GM12878 (cell line): ENCODE results near the gene ASAP2. TPM values are rescaled to one million over a fixed set of nuclear protein-coding genes. Genes with fewer than 3 reads are reported as not detected.

Experiments
- ATAC-seq: fragments of 200-7000 bp; cut with Tn5 transposase; 3 replicates; pipeline ENCODE4 v1.9.1; 2020; ENCODE audit warnings: mild to moderate bottlenecking, moderate library complexity
- BruUV-seq: library from RNA; stranded (reverse); fragments of 400-500 nt; replicated peaks from 2 replicates; lab custom pipeline; 2021; lab: Mats Ljungman, UMichigan
- CTCF ChIA-PET: fragments of 300-600 bp; sonication (Branson Sonifier 250); formaldehyde crosslinking; extraction: SDS; loops from one replicate; lab custom pipeline; 2021; ENCODE audit warnings: inconsistent platforms; lab: Yijun Ruan, JAX
- POLR2A ChIA-PET: fragments of 350-600 bp; formaldehyde crosslinking; extraction: SDS; loops from one replicate; lab custom pipeline; 2021; ENCODE audit warnings: inconsistent platforms; lab: Charles Lee
- RAD21 ChIA-PET: fragments of 300-600 bp; sonication (Branson Sonifier 250); formaldehyde crosslinking; loops from one replicate; lab custom pipeline; 2023; ENCODE audit warnings: antibody characterized with exemption; ENCODE audit not compliant: unreplicated experiment; lab: Charles Lee
- SMC1A ChIA-PET: fragments of 300-600 bp; sonication (Branson Sonifier 250); formaldehyde crosslinking; loops from one replicate; lab custom pipeline; 2023; ENCODE audit not compliant: unreplicated experiment, uncharacterized antibody; lab: Charles Lee
- DNase-seq: peaks from one replicate; pipeline ENCODE4 v3.0.0-alpha.2; 2011; ENCODE audit warnings: low read depth, low spot score
- FAIRE-seq: peaks from 3 replicates; lab custom pipeline; 2011; peaks lifted over from hg19 to GRCh38; lab: Jason Lieb, UNC
- H2AFZ ChIP-seq: 2 replicates; pipeline ENCODE4 v1.6.0; 2011; ENCODE audit warnings: low read depth, low read length, control low read depth; ENCODE audit not compliant: control insufficient read depth
- H3K27ac ChIP-seq: 2 replicates; pipeline ENCODE4 v1.5.1; 2011; ENCODE audit warnings: control low read depth; ENCODE audit not compliant: control insufficient read depth, insufficient read depth
- H3K27me3 ChIP-seq, 2 experiments: replicated peaks in 1 of 2; 2 replicates each; pipeline versions ENCODE4 v1.6.0 to v1.6.1; 2011; ENCODE audit warnings: low read length in 1 of 2; ENCODE audit not compliant: control insufficient read depth in 2 of 2, insufficient read depth in 2 of 2
- H3K36me3 ChIP-seq, 2 experiments: 2 replicates each; pipeline ENCODE4 v1.5.1; 2011; ENCODE audit warnings: low read length in 1 of 2; ENCODE audit not compliant: control insufficient read depth in 2 of 2, insufficient read depth in 2 of 2
- H3K4me1 ChIP-seq: 2 replicates; pipeline ENCODE4 v1.6.1; 2011; ENCODE audit warnings: mild to moderate bottlenecking, low read length, moderate library complexity, mixed read lengths; ENCODE audit not compliant: control insufficient read depth, insufficient read depth
- H3K4me2 ChIP-seq: 2 replicates; pipeline ENCODE4 v1.6.0; 2011; ENCODE audit warnings: control low read depth; ENCODE audit not compliant: control insufficient read depth, insufficient read depth
- H3K4me3 ChIP-seq: fragments of 200-600 bp; sonication (generic); 2 replicates; pipeline ENCODE4 v1.5.1; 2016
- H3K79me2 ChIP-seq: 2 replicates; pipeline ENCODE4 v1.6.0; 2011; ENCODE audit warnings: low read length; ENCODE audit not compliant: control insufficient read depth, insufficient read depth
- H3K9ac ChIP-seq: 2 replicates; pipeline ENCODE4 v1.8.0; 2011; ENCODE audit warnings: low read length, control low read depth, mixed read lengths; ENCODE audit not compliant: control insufficient read depth, insufficient read depth
- H3K9me3 ChIP-seq: replicated peaks from 3 replicates; pipeline ENCODE4 v1.5.1; 2011; ENCODE audit warnings: mild to moderate bottlenecking, low read length; ENCODE audit not compliant: control insufficient read depth, insufficient read depth
- H4K20me1 ChIP-seq: 2 replicates; pipeline ENCODE4 v1.6.0; 2011; ENCODE audit not compliant: control insufficient read depth, insufficient read depth
- CREB1 ChIP-seq: IDR thresholded peaks from 2 replicates; pipeline ENCODE4 v1.6.1; 2012; ENCODE audit warnings: low read depth, mild to moderate bottlenecking, inconsistent platforms
- MEF2B ChIP-seq: fragments of 450-650 bp; IDR thresholded peaks from 2 replicates; pipeline ENCODE4 v1.6.1; 2018; ENCODE audit warnings: mild to moderate bottlenecking, moderate library complexity; ENCODE audit not compliant: partially characterized antibody, poor library complexity, severe bottlenecking
- NFXL1 ChIP-seq: fragments of 450-650 bp; IDR thresholded peaks from 2 replicates; pipeline ENCODE4 v1.6.1; 2017; ENCODE audit warnings: antibody characterized with exemption, mild to moderate bottlenecking, borderline replicate concordance
- ZNF207 ChIP-seq: fragments of 450-650 bp; IDR thresholded peaks from 2 replicates; pipeline ENCODE4 v1.6.1; 2014; ENCODE audit warnings: antibody characterized with exemption, mild to moderate bottlenecking, borderline replicate concordance
- WGBS: methylation state at CpG from one replicate; pipeline ENCODE4 v1.1.6; 2016; ENCODE audit warnings: low lambda C conversion rate; ENCODE audit not compliant: insufficient replicate concordance, insufficient coverage; ENCODE audit errors: missing lambda C conversion rate; 5-methylcytosine and 5-hydroxymethylcytosine counted together
- in situ Hi-C: fragments of 300-500 bp; cut with MboI; formaldehyde crosslinking; loops from 9 replicates; pipeline ENCODE4 v1.14.3; 2018; ENCODE audit warnings: mixed read lengths
- intact Hi-C: fragments of 100-400 bp; cut with micrococcal nuclease; formaldehyde crosslinking; loops from one replicate; pipeline ENCODE4 v1.14.2; 2022; ENCODE audit not compliant: unreplicated experiment
- polyA plus RNA-seq, 11 experiments: library from polyadenylated mRNA; depleted of rRNA in 4 of 11; unstranded in 6 of 11; stranded (reverse) in 5 of 11; fragments of >200 nt; fragmentation: Nextera tagmentation in 4 of 11; fragmentation: Illumina TruSeq in 1 of 11; extraction: Ambion mirVana in 4 of 11; extraction: Trizol in 1 of 11; gene quantifications; 1 replicate in 1 of 11; 2 replicates in 10 of 11; pipeline versions ENCODE4 v1.2.1 to v1.2.3, GENCODE V29; 2011 to 2016; ENCODE audit warnings: inconsistent platforms in 2 of 11, missing spikeins in 2 of 11, low read depth in 1 of 11
- total RNA-seq, 4 experiments: library from RNA; depleted of rRNA in 3 of 4; stranded (reverse); fragments of >200 nt in 3 of 4; fragmentation: Illumina TruSeq in 1 of 4; extraction: Trizol in 1 of 4; gene quantifications; 2 replicates each; pipeline versions ENCODE4 v1.2.1 to v1.2.3, GENCODE V29; 2013 to 2021
- TF ChIP-seq, protein P1 (sequence below): IDR thresholded peaks from 2 replicates; pipeline ENCODE4 v1.6.1; 2012; ENCODE audit warnings: low read length, inconsistent platforms
- TF ChIP-seq, protein P2 (sequence below): fragments of 450-650 bp; IDR thresholded peaks from 2 replicates; pipeline ENCODE4 v1.6.1; 2016; ENCODE audit warnings: mild to moderate bottlenecking, moderate library complexity, borderline replicate concordance
- TF ChIP-seq, protein P3 (sequence below): IDR thresholded peaks from 2 replicates; pipeline ENCODE4 v1.6.1; 2011; ENCODE audit warnings: low read depth, low read length, improper control_type of control experiment, borderline replicate concordance
- TF ChIP-seq, protein P4 (sequence below): fragments of 450-650 bp; IDR thresholded peaks from 2 replicates; pipeline ENCODE4 v1.6.1; 2017; ENCODE audit warnings: mild to moderate bottlenecking, moderate library complexity
- TF ChIP-seq, protein P5 (sequence below): fragments of 450-650 bp; IDR thresholded peaks from 2 replicates; pipeline ENCODE4 v1.6.1; 2017; ENCODE audit warnings: low read depth, mild to moderate bottlenecking, moderate library complexity

Gene ASAP2
- total and polyA plus RNA-seq, 10 of the 15 experiments (the other 5 are each of a cell fraction or from before 2014, with no cell fraction given): 0.05 to 0.27 (median 0.07) TPM; not detected in 4

DNA sequence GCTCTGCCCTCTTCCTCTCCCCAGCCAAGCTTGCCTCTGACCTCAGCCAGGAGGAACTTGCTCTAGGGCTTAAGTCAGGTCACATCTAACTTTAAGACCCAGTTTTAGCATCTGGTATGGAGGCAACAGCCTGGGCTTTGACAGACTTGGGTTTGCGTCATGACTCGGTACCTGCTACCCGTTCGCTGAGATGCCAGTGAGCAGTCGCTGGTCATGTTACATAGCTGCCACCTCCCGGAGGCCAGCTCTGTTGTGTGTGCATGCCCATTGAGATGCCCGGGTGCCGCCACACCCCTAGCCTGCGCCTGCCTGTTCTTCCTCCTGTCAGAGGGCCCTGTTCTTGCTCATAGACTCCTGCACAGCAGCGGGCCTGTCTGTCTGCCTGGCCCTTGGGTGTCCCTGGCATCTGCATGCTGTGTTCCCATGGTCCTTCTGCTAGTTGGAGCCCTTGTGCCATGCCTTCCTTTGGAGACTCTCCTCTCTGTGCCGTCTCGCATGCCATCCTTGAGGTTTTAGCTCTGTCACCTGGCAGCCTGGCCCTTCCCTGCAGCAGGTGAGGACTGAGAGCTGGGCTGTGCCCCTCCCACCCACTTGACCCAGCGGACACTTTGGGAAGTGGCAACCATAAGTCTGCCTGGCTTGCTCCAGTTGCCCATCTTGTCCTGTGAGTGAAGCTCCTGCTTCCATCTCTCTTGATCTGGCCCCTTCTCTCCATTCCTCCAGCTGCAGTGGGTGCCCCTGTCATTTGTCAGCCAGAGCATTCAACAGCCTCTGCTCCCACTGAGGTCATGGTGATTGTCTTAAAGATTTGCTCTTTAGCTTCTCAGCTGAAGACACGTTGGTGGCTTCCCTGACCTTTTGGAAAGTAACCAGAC is 24.9 kb downstream of the ASAP2 start:
- Histone ChIP-seq H3K4me2 (no peak overlapping the region), H4K20me1 (no peaks in the 10 kb centered on the region), H3K79me2 (no peaks in the 10 kb centered on the region), H3K4me1 (no peaks in the 10 kb centered on the region), H2AFZ (no peak overlapping the region), H3K36me3 (no peaks in the 10 kb centered on the region), H3K9ac (no peak overlapping the region), H3K9me3 (no peaks in the 10 kb centered on the region), H3K27me3 (peaks cover 8% of the 10 kb centered on the region in 2 experiments; a peak in 3 of 4 replicates), H3K27ac (no peak overlapping the region), H3K4me3 (no peak overlapping the region)
- intact Hi-C loops (no loop called here), in situ Hi-C loops (no loop called here)
- ChIA-PET POLR2A (no interaction called here), CTCF (no interaction called here), SMC1A (no interaction called here), RAD21 (no interaction called here)
- DNase-seq (no peak), ATAC-seq (no peak), FAIRE-seq (no peak)
- BruUV-seq: no TSS peak
- WGBS: 49% methylated on average over 14 of the region's 14 CpGs
- TF ChIP-seq ZNF207: no peak
- TF ChIP-seq, protein P1, sequence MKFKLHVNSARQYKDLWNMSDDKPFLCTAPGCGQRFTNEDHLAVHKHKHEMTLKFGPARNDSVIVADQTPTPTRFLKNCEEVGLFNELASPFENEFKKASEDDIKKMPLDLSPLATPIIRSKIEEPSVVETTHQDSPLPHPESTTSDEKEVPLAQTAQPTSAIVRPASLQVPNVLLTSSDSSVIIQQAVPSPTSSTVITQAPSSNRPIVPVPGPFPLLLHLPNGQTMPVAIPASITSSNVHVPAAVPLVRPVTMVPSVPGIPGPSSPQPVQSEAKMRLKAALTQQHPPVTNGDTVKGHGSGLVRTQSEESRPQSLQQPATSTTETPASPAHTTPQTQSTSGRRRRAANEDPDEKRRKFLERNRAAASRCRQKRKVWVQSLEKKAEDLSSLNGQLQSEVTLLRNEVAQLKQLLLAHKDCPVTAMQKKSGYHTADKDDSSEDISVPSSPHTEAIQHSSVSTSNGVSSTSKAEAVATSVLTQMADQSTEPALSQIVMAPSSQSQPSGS: no peak
- no peak for TF ChIP-seq CREB1
- no peak for TF ChIP-seq NFXL1
- TF ChIP-seq, protein P2, sequence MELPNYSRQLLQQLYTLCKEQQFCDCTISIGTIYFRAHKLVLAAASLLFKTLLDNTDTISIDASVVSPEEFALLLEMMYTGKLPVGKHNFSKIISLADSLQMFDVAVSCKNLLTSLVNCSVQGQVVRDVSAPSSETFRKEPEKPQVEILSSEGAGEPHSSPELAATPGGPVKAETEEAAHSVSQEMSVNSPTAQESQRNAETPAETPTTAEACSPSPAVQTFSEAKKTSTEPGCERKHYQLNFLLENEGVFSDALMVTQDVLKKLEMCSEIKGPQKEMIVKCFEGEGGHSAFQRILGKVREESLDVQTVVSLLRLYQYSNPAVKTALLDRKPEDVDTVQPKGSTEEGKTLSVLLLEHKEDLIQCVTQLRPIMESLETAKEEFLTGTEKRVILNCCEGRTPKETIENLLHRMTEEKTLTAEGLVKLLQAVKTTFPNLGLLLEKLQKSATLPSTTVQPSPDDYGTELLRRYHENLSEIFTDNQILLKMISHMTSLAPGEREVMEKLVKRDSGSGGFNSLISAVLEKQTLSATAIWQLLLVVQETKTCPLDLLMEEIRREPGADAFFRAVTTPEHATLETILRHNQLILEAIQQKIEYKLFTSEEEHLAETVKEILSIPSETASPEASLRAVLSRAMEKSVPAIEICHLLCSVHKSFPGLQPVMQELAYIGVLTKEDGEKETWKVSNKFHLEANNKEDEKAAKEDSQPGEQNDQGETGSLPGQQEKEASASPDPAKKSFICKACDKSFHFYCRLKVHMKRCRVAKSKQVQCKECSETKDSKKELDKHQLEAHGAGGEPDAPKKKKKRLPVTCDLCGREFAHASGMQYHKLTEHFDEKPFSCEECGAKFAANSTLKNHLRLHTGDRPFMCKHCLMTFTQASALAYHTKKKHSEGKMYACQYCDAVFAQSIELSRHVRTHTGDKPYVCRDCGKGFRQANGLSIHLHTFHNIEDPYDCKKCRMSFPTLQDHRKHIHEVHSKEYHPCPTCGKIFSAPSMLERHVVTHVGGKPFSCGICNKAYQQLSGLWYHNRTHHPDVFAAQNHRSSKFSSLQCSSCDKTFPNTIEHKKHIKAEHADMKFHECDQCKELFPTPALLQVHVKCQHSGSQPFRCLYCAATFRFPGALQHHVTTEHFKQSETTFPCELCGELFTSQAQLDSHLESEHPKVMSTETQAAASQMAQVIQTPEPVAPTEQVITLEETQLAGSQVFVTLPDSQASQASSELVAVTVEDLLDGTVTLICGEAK: no peak
- TF ChIP-seq, protein P3, sequence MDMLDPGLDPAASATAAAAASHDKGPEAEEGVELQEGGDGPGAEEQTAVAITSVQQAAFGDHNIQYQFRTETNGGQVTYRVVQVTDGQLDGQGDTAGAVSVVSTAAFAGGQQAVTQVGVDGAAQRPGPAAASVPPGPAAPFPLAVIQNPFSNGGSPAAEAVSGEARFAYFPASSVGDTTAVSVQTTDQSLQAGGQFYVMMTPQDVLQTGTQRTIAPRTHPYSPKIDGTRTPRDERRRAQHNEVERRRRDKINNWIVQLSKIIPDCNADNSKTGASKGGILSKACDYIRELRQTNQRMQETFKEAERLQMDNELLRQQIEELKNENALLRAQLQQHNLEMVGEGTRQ: no peak
- TF ChIP-seq, protein P4, sequence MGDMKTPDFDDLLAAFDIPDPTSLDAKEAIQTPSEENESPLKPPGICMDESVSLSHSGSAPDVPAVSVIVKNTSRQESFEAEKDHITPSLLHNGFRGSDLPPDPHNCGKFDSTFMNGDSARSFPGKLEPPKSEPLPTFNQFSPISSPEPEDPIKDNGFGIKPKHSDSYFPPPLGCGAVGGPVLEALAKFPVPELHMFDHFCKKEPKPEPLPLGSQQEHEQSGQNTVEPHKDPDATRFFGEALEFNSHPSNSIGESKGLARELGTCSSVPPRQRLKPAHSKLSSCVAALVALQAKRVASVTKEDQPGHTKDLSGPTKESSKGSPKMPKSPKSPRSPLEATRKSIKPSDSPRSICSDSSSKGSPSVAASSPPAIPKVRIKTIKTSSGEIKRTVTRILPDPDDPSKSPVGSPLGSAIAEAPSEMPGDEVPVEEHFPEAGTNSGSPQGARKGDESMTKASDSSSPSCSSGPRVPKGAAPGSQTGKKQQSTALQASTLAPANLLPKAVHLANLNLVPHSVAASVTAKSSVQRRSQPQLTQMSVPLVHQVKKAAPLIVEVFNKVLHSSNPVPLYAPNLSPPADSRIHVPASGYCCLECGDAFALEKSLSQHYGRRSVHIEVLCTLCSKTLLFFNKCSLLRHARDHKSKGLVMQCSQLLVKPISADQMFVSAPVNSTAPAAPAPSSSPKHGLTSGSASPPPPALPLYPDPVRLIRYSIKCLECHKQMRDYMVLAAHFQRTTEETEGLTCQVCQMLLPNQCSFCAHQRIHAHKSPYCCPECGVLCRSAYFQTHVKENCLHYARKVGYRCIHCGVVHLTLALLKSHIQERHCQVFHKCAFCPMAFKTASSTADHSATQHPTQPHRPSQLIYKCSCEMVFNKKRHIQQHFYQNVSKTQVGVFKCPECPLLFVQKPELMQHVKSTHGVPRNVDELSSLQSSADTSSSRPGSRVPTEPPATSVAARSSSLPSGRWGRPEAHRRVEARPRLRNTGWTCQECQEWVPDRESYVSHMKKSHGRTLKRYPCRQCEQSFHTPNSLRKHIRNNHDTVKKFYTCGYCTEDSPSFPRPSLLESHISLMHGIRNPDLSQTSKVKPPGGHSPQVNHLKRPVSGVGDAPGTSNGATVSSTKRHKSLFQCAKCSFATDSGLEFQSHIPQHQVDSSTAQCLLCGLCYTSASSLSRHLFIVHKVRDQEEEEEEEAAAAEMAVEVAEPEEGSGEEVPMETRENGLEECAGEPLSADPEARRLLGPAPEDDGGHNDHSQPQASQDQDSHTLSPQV: no peak
- TF ChIP-seq MEF2B: no peak
- TF ChIP-seq, protein P5, sequence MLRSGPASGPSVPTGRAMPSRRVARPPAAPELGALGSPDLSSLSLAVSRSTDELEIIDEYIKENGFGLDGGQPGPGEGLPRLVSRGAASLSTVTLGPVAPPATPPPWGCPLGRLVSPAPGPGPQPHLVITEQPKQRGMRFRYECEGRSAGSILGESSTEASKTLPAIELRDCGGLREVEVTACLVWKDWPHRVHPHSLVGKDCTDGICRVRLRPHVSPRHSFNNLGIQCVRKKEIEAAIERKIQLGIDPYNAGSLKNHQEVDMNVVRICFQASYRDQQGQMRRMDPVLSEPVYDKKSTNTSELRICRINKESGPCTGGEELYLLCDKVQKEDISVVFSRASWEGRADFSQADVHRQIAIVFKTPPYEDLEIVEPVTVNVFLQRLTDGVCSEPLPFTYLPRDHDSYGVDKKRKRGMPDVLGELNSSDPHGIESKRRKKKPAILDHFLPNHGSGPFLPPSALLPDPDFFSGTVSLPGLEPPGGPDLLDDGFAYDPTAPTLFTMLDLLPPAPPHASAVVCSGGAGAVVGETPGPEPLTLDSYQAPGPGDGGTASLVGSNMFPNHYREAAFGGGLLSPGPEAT: no peak
